ENCODE measurements around the gene GPR39.
A peak's percentile ranks its signal among the peaks of the same experiment; 100 is the strongest.
"Not testable (repeated sequence)": the region's sequence is repeated elsewhere in the genome, so short reads cannot be mapped to it uniquely, and the experiment has no call there.

GPR39 gene

DNA sequence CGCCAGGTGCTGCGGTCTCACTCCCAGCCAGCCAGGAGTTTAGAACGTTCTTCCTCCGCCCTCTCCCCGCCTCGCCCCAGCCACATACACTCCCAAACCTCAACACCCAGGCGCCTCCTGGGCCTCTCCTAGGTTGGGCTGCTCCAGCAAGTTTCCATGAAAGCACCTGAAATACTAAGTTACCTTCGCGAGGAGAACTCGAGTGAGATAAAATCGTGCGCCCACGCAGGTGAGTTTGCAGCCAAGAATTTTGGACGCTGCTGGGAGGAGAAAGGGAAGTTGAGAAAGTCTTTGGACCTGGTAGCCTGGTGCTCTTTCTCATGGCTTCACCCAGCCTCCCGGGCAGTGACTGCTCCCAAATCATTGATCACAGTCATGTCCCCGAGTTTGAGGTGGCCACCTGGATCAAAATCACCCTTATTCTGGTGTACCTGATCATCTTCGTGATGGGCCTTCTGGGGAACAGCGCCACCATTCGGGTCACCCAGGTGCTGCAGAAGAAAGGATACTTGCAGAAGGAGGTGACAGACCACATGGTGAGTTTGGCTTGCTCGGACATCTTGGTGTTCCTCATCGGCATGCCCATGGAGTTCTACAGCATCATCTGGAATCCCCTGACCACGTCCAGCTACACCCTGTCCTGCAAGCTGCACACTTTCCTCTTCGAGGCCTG lies at the start of gene GPR39:
TSS of gene GPR39 (plus strand) at position 83 of the 673 bp plus-strand sequence.
- DNase-seq: no peak

GRCh38 chr2:132368191-132368590 lies 48.4 kb upstream of the GPR39 start:
- no peak for DNase-seq

DNA sequence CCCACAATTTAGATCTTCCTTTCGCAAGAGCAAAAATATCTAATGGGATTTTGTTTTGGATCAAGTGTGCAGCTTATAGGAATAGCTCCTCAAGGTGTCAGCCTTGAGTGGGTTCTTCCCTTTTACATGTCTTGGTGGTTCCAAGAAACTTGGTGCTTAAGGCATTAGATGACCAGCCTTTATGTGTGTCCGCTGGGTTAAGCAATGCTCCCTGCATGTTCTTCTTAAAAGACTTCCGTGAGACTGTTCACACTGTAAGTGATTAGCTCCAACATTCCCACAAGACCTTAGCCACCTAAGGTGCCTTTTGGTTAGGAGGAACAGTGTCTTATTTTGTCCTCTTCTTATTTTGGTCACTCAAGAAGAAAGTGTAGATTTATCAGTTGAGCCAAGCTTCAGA lies 44.3 kb upstream of the GPR39 start:
- DNase-seq: no peak

DNA sequence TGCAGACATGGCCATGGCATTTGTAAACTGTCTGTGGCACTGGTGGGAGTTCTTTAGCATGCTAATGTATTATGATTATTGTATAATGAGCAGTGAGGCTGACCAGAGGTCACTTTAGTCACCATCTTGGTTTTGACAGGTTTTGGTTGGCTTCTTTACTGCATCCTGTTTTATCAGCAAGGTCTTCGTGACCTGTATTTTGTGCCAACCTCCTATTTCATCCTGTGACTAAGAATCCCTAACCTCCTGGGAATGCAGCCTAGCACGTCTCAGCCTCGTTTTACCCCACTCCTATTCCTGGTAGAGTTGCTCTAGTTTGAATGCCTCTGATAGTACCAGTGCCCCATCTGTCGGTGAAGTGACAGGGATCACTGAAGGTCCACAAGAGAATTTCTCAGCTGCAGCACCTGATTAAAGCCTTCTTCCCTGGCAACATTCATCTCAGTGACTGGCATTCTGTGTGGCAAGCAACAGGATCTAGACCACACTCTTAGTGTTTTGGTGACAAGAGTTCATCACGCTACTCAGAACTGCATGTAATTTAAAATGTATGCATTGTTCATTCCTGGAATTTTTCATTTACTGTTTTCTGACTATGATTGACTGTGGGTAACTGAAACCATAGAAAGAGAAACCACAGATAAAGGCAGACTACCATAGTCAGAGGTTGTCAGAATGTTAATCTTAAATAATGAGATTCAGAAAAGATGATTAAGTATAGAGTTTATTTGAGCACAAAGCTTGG lies 43.0 kb upstream of the GPR39 start:
- DNase-seq: no peak

- DNase-seq: no peak
Measured at GRCh38 chr2:132374151-132374550, 42.5 kb upstream of the GPR39 start.

DNA sequence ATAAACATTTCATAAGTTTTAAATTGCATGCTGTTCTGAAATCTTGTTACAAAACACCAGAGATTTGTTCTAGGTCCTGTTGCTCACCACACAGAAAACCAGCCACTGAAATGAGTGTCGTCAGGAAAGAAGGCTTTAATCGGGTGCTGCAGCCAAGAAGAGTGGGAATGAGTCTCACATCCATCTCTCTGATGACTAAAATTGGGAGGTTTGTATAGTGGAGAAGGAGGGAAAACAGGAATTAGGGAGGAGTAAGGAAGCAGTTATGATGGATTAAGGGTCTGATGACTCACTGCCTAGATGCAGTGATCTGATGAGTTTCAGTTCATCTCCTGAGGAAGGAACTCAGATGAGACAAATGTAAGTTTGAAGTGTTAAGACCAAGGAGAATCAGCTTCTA lies 42.1 kb upstream of the GPR39 start:
- DNase-seq: peak; percentile 45

GRCh38 chr2:132374961-132375360 lies 41.6 kb upstream of the GPR39 start:
- no peak for DNase-seq

- DNase-seq: no peak
Measured at GRCh38 chr2:132381376-132381775, 35.2 kb upstream of the GPR39 start.

DNA sequence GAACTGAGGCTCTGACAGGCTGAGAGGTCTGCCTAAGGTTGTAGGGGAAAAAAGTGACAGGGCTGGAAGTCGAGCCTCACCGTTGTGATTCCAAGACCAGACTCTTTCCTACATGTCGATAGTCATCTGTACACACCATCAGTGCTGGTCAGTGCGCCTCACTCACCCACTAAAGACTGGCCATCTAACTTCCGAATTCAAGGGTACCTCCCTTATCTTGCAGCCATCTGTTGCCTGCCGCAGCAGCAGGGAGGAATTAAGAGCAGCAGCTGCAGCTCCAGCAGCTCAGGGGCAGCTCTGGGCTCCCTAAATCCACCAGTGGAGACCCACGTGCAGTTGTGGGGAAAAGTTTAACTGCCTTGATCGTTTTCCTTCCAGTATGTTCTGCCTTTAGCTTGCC lies 32.6 kb upstream of the GPR39 start:
- no peak for DNase-seq

DNA sequence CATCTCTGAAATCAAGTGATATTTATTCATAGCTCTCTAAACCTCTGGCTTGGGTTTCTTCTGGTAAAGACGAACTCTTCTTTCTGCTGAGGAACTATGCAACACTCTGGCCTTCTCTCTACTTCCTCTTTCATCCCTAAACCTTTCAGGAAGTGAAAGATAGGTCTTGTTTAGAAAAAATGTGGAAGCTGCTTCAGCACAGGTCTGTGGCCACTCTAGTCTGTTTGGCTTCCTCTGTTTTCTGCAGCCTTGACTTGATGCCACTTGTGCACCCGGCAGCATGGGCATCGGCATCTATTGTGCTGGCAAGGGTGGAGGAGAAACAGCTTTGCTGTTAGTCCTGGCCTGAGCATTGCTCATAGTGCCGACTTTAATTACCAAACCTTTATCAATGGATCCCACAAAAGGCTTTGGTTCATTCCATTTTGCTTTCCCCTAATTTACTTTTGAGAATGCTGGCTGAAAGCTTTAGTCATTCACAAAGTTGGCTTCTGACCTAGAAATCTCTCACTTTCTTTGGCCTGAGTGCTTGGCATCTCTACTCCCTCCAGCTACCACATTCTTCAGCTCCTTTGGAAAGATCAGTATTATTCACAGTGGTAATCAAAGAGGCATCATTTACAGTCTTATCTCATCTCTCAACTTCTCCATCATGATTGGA lies 32.0 kb upstream of the GPR39 start:
- DNase-seq: no peak

DNA sequence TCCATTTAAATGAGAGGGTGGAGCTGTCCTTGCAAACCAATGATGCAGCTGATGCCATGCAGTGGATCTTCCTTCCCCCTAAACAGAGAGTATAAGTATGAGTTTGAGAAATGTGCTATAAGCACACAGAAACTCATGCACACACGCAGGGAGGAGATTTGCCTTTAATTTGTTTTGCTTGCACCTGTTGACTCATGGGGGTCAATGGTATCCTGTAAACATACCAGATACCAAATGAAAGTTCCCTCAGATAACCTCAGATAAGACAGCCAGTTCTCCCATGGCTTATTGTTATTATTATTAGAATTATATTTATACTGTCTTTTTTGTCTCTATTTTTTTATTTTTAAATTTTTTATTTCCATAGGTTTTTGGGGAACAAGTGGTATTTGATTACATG lies 29.5 kb upstream of the GPR39 start:
- no peak for DNase-seq

DNA sequence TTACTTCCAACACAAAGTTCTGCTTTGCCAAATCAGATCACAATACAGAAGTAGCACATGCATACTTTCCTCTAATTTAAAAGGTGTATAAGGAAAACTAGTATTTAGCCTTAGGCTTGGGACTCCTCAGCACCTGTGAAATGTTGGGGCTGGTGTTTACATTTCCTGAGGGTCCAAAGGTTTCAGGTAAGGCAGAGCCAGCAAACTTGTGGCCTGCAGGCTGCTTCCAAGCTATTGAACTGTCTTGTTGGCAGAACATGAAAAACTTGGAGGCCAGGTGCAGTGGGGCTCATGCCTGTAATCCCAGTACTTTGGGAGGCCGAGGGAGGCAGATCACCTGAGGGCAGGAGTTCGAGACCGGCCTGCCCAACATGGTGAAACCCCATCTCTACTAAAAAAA lies 26.5 kb upstream of the GPR39 start:
- no peak for DNase-seq

GRCh38 chr2:132391378-132391777 lies 25.2 kb upstream of the GPR39 start:
- no peak for DNase-seq

DNA sequence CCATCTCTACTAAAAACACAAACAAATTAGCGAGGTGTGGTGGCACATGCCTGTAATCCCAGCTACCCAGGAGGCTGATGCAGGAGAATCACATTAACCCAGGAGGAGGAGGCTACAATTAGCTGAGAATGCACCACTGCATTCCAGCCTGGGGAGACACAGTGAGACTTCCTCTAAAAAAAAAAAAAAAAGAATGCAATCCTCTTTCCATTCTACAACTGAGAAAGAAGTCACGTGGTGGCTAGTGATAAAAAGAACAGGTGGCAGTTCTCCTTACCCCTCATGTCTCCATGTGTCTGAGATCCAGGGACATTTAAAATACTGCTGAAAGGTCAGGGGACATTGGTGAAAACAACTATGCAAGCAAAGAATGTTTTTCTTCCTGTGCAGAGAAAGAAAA lies 24.4 kb upstream of the GPR39 start:
- no peak for DNase-seq

GRCh38 chr2:132392879-132393278 lies 23.7 kb upstream of the GPR39 start:
- DNase-seq: no peak

GRCh38 chr2:132397042-132397441 lies 19.6 kb upstream of the GPR39 start:
- not testable (repeated sequence) for DNase-seq

DNA sequence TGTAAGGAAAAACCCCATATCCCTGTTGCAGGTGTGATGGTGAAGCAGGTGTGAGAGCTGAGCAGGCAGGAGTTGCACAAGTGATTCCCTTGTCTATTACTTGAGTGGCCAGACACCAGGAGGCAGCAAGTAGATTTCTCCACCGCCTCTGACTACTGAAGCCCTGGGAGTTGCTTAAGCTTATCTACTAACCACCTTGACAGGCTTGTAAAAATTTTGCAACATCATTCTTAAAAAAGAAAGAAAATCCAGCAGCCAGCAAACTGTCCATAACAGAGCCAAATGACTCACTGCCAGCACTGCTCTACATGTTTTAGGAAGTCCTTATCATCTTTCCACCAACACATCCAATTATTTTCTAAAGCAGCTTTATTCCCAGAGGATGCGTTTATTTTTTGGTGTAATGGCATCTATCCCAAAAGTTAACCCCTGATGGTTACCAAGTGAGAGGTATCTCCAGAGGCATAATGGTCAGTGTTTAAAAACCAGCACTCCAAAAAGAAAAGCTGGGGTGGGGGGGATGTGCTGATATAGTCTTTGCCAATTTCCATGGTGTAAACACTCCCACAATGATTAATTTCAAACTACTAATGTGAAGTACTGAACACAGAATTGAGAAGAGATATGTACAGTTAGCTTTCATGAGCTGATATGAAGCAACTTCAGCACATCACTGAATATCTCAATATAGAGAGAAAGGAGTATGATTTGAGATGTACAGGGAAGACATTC lies 16.3 kb upstream of the GPR39 start:
- DNase-seq: peak; percentile 6

DNA sequence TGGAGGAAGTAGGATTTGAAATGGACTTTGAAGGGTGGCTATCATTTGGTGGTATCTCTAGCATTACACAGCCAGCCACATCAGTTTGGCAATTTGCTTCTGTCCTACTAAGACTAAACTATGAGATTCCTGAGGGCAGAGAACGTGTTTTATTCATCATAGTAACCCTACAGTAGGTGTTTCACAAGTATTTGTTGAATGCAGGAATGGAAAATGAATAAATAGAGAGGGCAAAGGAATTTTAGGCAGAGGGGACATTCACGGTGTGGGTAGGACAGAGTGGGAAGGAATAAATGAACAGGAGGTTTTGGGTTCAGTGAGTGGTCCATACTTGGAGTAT lies 15.7 kb upstream of the GPR39 start:
- DNase-seq: no peak

DNA sequence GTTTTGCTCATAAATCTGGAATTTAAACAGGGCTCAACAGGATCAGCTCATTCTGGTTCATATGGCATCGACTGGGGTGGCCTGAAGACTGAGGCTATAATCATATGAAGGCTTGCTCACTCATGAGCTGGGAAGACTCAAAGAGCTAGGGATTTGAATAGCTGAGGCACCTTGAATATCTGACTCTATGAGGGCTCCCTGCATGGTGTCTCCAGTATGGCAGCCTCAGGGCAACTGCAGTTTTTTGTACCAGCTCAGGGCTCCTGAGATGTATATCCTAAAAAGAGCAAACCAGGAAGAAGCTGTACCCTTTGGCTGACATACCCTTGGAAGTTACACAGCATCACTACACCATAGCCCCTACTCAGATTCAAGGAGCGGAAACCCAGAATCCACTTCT lies 15.3 kb upstream of the GPR39 start:
- DNase-seq: no peak

DNA sequence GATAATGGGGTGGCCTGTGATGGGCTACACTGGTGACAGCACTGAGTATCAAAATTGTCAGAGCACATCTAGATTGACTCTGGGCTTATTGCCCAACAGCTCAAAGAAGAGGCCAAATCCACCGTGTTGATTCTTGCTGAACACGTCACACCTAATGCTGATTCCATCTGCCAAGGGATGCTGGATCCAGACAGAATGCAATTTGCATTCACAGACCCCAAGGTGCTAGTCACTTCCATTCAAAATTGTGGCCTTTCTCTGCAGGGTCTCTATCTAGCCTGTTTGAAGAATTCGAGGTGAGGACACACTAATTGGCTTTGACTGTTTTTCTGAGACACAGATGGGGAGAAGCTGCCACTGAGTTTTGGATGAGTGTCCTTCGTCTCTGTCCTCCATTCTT lies 13.5 kb upstream of the GPR39 start:
- no peak for DNase-seq

DNA sequence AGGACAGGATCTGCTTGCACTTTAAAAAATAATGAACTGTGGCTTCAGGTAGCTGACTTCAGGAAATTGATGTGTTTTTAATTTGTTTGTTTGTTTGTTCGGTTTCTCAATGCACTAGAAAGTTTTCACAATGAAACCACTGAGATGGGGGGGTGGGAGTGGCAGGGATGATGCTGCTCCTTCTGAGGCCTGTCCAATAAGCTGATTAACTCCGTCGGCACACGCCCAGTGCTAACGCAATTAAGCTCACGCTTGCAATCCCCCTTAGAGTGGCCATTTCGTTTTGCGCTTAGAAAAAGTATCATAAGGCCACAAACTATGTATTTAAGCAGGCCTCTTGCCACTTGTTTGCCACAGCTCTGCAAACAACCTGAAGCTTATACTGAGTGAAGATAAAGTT lies 12.5 kb upstream of the GPR39 start:
- no peak for DNase-seq

- DNase-seq: no peak
Measured at GRCh38 chr2:132407784-132408183, 8.8 kb upstream of the GPR39 start.

- no peak for DNase-seq
Measured at GRCh38 chr2:132412021-132412420, 4.6 kb upstream of the GPR39 start.

- no peak for DNase-seq
Measured at GRCh38 chr2:132414081-132414480, 2.5 kb upstream of the GPR39 start.

All from HCEC 1CT (cell line).